HG03558 (cell line): ENCODE data around the gene PDS5B.
"Not testable (repeated sequence)": the region's sequence is repeated elsewhere in the genome, so short reads cannot be mapped to it uniquely, and the experiment has no call there.

Experiments used
- ATAC-seq: cut with Tn5 transposase; IDR thresholded peaks from one replicate; pipeline ENCODE4 v1.9.1; 2021; ENCODE audit warnings: moderate number of reproducible peaks; ENCODE audit not compliant: unreplicated experiment; ENCODE audit errors: extremely low read depth

Gene PDS5B

DNA sequence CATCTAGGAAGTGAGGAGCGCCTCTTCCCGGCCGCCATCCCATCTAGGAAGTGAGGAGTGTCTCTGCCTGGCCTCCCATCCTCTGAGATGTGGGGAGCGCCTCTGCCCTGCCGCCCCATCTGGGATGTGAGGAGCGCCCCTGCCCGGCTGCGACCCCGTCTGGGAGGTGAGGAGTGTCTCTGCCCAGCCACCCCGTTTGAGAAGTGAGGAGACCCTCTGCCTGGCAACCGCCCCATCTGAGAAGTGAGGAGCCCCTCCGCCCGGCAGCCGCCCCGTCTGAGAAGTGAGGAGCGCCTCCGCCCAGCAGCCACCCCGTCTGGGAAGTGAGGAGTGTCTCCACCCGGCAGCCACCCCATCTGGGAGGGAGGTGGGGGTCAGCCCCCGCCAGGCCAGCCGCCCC lies 129.9 kb downstream of the PDS5B start:
- not testable (repeated sequence) for ATAC-seq

DNA sequence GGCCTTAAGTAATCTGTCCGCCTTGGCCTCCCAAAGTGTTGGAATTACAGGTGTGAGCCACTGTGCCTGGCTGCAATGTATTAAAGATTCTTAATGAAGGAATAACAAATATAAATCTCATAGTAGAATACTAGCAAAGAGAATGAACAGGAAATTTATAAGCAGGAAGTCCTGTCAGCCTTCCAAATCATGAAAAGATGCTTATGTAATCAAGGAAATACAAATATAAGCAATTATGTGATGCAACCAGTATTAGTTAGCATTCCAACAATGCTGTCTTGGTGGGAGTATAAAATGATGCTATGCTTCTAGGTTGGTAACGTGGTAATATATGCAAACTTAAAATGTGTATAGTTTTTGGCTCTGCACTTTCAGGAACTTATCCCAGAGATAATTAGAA lies 133.8 kb downstream of the PDS5B start:
- no peak for ATAC-seq

DNA sequence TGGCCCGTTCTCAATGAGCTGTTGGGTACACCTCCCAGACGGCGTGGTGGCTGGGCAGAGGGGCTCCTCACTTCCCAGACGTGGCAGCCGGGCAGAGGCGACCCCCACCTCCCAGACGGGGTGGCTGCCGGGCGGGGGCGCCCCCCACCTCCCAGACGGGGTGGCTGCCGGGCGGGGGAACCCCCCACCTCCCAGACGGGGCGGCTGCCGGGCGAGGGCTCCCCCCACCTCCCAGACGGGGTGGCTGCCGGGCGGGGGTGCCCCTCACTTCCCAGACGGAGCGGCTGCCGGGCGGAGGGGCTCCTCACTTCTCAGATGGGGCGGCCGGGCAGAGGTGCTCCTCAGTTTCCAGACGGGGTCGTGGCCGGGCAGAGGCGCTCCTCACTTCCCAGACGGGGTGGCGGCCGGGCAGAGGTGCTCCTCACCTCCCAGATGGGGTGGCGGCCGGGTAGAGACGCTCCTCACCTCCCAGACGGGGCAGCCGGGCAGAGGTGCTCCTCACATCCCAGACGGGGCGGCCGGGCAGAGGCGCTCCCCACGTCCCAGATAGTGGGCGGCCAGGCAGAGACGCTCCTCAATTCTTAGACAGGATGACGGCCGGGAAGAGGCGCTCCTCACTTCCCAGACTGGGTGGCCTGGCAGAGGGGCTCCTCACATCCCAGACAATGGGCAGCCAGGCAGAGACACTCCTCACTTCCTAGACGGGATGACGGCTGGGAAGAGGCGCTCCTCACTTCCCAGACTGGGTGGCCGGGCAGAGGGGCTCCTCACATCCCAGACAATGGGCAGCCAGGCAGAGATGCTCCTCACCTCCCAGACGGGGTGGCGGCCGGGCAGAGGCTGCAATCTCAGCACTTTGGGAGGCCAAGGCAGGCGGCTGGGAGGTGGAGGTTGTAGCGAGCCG lies 135.1 kb downstream of the PDS5B start:
- ATAC-seq = not testable (repeated sequence)

DNA sequence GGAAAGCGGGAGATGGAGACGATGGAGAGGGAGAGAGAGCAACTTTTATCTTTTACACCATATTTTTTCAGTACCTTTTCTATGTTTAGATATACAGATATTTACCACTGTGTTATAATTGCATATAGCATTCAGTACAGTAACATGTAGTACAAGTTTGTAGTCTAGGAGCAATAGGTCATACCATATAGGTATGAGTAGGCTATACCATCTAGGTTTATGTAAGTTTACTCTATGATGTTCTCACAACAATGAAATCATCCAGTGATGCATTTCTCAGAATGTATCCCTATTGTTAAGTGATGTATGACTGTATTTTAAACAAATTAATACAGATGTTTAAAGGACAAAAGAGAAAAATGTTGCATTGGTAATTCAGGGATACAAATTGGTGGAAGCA lies 136.1 kb downstream of the PDS5B start:
- no peak for ATAC-seq

DNA sequence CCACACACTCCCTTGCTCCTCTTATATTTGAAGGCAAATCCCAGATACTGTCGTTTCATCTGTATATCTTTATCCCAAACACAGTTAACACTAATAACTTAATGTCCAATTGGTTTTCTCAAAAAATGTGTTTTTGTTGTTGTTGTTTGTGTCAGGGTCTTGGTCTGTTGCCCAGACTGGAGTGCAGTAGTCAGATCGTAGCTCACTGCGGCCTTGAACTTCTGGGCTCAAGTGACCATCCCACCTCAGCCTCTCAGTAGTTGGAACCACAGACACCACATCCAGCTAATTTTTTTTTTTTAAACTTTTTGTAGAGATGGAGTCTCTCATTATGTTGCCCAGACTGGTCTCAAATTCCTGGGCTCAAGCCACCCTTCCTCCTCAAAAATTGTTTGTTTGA lies 137.7 kb downstream of the PDS5B start:
- ATAC-seq = no peak

DNA sequence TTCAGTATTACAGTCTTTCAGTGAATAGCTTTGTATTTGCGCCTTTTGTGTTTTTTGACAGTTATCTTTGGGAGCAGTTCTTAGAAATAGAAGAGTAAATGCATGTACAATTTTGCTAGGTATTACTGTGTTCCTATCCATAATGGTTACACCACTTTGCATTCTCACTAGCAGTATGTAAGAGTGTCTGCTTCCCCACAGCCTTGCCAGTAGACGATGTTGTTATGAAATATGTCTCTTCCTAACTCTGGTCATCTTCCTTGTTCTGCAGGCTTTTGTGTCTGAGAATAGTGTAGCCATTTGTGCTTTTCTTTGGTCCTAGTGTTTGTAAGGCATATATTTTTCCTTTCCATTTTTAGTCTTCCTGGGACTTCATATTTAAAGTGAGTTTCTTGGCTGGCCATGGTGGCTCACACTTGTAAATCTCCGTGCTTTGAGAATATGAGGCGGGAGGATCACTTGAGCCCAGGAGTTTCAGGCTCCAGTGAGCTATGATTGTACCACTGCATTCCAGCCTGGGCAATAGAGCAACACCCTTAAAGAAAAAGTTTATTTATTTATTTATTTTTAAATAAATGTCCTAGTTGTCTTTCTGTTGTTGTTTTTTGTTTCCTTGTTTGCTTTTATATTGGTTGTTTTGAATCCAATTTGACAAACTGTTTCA lies 140.3 kb downstream of the PDS5B start:
- no peak for ATAC-seq

DNA sequence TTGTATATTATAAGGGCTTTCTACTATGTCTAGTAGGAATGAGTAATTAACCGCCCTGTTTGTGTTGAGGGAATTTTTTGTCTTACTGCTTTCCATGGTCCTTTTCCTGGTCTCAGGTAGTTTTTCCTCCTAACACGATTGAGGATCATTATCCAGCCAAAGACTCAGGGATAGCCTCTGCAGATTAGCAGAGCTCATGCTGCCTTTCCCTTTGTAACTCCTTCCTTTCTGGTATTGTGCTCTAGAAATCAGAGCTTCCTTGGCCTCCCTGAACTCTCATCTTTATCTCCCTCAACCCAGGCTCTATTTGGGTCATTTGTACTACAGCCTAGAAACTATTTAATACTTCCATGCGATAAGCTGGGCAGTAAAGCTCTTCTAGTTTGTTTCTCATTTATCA lies 142.1 kb downstream of the PDS5B start:
- no peak for ATAC-seq

DNA sequence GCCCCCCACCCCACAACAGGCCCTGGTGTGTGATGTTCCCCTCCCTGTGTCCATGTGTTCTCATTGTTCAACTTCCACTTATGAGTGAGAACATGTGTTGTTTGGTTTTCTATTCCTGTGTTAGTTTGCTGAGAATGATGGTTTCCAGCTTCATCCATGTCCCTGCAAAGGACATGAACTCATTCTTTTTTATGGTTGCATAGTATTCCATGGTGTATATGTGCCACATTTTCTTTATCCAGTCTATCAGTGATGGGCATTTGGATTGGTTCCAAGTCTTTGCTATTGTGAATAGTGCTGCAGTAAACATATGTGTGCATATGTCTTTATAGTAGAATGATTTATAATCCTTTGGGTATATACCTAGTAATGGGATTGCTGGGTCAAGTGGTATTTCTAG lies 142.8 kb downstream of the PDS5B start:
- ATAC-seq = not testable (repeated sequence)

DNA sequence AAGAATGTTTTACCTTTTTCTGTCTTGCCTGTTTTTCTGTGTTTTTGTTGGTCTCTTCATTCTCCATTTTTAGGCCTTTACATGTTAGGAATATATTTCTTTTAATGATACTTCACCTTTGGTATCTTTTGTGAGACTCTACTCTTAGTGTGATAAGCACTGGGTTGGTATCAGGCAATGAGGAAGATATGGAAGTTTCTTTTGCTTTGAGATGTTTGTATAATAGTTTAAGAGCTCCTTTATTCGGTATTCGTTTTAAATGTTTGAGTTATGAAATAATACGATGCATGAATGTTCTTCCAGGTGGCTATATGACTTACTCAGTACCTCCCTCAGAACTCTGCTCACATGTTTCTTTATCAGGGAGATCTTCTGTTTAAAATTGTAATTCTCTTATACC lies 144.8 kb downstream of the PDS5B start:
- ATAC-seq = no peak

DNA sequence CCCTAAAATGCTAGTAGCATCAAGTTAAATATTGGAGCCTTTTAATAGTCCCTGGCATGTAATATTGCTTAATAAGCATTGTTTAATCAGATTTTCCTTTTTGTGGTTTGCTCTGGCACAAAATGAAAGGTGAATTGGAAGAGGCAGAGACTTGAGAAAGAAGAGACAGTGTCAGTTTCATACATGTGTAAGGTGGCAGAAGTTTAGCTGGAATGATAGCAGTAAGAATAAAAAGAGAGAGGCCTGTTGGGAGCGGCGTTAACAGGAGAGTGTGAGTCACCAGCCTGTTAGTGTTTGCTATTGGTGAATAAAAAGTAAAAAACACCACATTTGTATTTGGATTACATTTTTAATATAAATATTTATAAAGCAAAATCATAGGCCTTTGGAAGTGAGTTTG lies 145.3 kb downstream of the PDS5B start:
- no peak for ATAC-seq

DNA sequence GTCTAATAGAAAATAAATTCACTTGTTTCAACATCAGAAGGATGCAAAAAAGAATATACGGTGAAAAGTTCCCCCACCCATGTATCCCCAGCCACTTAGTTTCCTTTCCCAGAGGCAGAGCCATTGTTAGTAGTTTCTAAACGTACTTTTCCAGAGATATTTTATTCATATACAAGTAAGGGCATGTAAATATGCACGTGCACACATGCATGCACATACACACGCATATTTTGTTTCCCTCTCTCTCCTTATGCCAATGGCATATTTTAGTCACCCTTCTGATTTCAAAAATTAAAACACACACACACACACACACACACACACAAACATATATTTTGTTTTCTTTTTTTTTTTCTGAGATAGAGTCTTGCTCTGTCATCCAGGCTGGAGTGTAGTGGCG lies 147.4 kb downstream of the PDS5B start:
- ATAC-seq = no peak

DNA sequence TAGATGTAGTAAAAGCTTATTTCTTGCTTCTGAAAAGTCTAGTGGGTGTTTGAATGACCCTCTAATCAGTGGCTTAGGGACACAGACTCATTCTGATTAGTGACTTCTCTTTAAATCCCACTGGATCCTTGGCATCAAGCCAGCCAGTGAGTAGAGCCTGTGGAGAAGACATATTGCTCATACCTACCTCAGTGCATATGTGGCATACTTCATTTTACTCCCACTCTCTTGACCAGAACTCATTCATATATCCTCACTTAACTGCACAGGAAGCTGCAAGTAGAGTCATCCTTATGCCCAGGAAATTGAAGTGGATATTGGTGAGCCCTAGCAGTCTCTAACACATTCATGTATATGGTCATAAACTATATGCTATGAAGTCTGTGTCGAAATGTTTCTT lies 148.3 kb downstream of the PDS5B start:
- no peak for ATAC-seq

DNA sequence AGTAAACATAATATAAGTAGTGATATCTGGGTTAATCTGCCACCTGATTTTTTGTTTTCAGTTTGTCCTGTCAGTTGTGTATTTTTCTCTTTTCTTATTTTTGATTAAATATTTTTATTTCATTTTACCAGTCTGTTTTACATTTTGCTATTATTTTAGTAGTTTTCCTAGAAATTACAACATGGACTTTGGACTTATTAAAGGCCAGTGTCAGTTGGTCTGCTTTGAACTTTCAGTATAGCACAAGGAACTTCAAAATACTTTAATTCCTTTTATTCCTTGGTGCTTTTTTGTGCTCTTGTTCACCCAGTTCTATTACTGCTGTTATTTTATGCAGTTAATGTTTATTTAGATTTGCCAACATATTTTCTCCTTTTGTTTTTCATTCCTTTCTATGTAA lies 149.6 kb downstream of the PDS5B start:
- ATAC-seq = no peak

DNA sequence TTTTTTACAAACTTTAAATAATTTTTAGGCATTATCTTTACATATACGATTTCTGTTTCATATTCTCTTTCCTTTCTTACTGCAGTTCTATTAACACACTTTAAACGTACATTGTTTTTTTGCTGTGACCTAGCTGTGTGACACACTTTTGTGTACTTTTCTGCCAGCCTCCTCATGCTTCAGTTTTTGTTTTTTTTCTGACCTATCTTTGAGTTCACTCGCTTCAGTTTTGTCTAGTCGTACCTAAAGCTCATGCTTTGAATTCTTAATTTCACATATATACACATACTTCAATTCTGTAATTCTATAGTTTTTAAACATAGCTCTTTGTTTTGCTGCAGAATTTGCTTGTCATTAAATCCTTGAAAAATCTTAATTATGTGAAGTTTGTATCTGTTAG lies 150.4 kb downstream of the PDS5B start:
- no peak for ATAC-seq

DNA sequence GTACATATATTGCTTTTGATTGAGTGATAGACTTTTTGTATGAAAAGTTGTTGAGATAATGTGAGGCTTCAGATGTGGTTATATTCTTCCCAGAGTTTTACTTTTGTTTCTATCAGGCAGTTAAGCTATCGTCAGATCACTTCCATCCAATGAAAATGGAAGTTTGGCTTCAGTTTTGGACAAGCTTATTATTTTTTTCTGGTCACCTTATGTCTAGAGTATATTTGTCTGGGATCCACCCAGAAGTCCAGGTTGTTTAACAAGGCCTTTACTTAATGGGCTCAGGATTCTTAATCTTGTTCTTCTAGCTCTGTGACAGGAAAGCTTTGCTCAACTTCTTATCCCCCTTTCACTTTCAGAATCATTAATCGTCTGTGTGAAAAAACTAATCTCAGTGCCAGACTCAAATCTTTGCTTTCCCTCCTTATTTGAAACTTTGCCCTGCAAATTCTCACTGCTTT lies 150.9 kb downstream of the PDS5B start:
- ATAC-seq = peak; percentile 46

DNA sequence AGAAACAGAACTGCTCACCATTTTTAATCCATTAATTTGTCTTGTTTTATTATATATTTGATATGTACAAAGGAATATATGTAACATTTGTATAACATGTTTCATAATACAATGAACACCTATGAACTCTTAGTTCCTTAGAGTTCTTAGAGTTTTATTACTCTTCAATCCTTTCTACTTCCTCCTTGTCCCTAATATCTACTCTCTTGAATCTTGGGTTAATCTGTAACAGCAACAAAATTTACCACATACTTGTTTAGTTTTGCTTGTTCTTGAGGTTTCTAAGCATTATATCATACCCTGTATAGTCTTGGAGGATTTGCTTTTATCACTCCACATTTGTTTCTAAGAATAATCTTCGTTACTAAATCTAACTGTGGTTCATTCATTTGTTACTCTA lies 151.4 kb downstream of the PDS5B start:
- peak; percentile 54 for ATAC-seq

DNA sequence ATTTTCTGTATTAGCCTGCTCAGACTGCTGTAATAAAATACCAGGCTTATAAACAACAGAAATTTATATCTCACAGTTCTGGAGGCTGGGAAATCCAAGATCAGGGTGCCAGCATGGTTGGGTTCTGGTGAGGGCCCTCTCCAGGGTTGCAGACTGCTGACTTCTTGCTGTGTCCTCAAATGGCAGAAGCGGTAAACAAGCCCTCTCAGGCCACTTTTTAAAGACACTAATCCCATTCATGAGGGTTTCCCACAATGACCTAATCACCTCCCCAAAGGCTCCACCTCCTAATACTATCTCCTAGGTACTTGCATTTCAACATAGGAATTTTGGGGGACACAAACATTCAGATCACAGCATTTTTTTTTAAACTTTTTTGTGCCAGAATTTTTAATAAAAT lies 159.3 kb downstream of the PDS5B start:
- ATAC-seq = no peak

DNA sequence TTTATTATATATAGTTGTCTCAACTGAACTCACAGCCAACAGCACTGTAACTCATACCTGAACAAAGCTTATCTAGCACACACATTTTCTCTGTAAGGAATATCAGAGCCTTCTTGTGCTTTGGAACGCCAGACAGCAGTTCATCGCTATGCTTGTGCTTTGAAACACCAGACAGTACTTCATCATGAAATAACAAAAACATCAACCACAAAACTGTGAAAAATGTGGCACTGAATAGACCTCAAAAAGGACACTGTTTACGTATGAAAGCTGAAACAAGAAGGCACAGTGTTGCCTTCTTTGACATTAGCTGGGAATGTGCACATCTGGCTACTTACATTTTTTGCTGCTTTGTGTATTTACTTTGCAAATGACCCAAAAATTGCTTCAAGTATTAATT lies 160.2 kb downstream of the PDS5B start:
- ATAC-seq = no peak

DNA sequence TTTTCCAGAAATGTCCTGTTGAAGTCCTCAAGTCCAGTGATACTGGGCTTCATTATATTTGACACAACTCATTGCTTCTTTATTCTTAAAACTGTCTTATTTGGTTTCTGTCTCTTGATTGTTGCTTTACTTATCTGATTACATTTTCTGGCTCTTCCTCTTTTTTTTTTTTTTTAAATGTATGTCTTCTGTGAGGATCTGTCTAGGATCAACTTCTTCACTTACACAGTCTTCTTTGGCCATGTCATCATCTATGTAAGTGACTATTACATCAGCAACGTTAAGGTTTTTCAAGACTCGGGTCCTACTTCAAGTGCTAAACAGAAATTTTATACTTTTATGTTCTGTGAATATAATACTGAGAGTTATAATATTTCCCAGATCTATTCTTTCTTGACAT lies 162.1 kb downstream of the PDS5B start:
- ATAC-seq = no peak

DNA sequence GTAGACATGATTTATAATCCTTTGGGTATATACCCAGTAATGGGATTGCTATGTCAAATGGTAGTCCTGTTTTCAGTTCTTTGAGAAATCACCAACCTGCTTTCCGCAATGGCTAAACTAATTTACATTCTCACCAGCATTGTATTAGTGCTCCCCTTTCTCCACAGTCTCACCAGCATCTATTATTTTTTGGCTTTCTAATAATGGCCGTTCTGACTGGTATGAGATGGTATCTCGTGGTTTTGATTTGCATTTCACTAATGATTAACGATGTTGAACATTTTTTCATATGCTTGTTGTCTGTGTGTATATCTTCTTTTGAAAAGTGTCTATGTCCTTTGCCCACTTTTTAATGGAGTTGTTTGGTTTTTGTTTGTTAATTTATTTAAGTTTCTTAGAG lies 165.1 kb downstream of the PDS5B start:
- no peak for ATAC-seq

DNA sequence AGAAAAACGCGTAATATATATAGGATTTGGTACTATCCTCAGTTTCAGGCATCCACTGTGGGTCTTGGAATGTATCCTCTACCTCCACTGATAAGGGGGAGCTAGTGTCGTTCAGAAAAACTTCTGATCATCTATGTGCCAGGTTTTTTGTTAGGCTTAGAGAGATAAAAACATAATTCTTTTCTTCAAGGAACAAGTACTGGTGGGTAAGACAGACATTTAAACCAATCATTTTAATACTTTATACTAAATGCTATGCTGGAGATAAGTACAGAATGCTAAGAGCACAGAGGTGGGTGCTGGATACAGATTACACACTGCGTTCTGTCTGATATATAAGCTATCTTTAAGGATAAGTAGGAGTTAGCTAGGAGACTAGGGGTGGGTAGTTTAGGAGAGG lies 166.1 kb downstream of the PDS5B start:
- ATAC-seq = no peak
